Transverse colon (tissue), 4 donors: Measurements from ENCODE around the gene PRPF6. TPM values are rescaled to one million over a fixed set of nuclear protein-coding genes. Genes with fewer than 3 reads are reported as not detected.

Experiments used
- DNase-seq: peaks from one replicate; pipeline ENCODE4 v3.0.0-alpha.2; 2019
- H3K27ac ChIP-seq, 4 donors: fragments of 200-600 bp; sonication (generic); 2 replicates each; pipeline ENCODE4 v1.5.1; 2016 to 2018; ENCODE audit warnings: inconsistent platforms in 4 of 4
- H3K27me3 ChIP-seq: fragments of 200-600 bp; sonication (generic); 2 replicates; pipeline ENCODE4 v1.5.1; 2017; ENCODE audit warnings: inconsistent platforms
- H3K36me3 ChIP-seq, 4 donors: fragments of 200-600 bp; sonication (generic); 2 replicates each; pipeline ENCODE4 v1.5.1; 2017 to 2019; ENCODE audit warnings: inconsistent platforms in 4 of 4
- H3K4me1 ChIP-seq, 4 donors: fragments of 200-600 bp; sonication (generic); 2 replicates each; pipeline ENCODE4 v1.5.1; 2017 to 2020; ENCODE audit warnings: inconsistent platforms in 4 of 4
- H3K4me3 ChIP-seq, 4 donors: fragments of 200-600 bp; sonication (generic); 1 replicate in 1 of 4; 2 replicates in 3 of 4; pipeline versions ENCODE4 v1.5.1 to v1.6.1; 2017 to 2019; ENCODE audit warnings: inconsistent platforms in 4 of 4
- H3K9me3 ChIP-seq, 2 donors: fragments of 200-600 bp; sonication (generic); 2 replicates each; pipeline ENCODE4 v1.5.1; 2017 to 2019; ENCODE audit warnings: inconsistent platforms in 2 of 2
- EP300 ChIP-seq: sonication (generic); formaldehyde crosslinking; IDR thresholded peaks from one replicate; pipeline ENCODE4 v1.6.1; 2017; ENCODE audit warnings: antibody characterized with exemption, low read depth
- POLR2A ChIP-seq: fragments of 450-650 bp; IDR thresholded peaks from one replicate; pipeline ENCODE4 v1.6.1; 2016; ENCODE audit warnings: antibody characterized with exemption, mild to moderate bottlenecking, moderate library complexity
- POLR2AphosphoS5 ChIP-seq, 3 donors: sonication (generic); formaldehyde crosslinking; IDR thresholded peaks; one replicate each; pipeline ENCODE4 v1.6.1; 2016; ENCODE audit warnings: antibody characterized with exemption in 3 of 3
- WGBS, 2 donors: methylation state at CpG; one replicate each; pipeline ENCODE4 v1.1.5; 2018; ENCODE audit warnings: low coverage in 1 of 2; 5-methylcytosine and 5-hydroxymethylcytosine counted together
- in situ Hi-C, 4 donors: fragments of 200-750 bp; cut with MboI; loops; one replicate each; pipeline versions ENCODE4 v1.15.0 to v1.15.1; 2017; ENCODE audit warnings: low sequenced_read_pairs in 3 of 4, low pct_ligation_motif_present in 1 of 4, low pct_unique_long_range_greater_than_20kb in 1 of 4
- intact Hi-C: fragments of 100-400 bp; cut with DNase I; formaldehyde crosslinking; loops from one replicate; pipeline ENCODE4 v1.15.1; 2023; ENCODE audit warnings: low total_unique reads
- total RNA-seq, 4 donors: library from RNA; depleted of rRNA; stranded (reverse); fragments of >200 nt; gene quantifications; one replicate each; pipeline ENCODE4 v1.1.0, GENCODE V29; 2016
- TF ChIP-seq, protein P1 (sequence below), 5 experiments: fragments of 200-600 bp in 3 of 5; fragments of 450-650 bp in 2 of 5; sonication (generic) in 3 of 5; IDR thresholded peaks; 1 replicate in 2 of 5; 2 replicates in 3 of 5; pipeline ENCODE4 v1.5.1; 2016 to 2017; ENCODE audit warnings: antibody characterized with exemption in 5 of 5, inconsistent platforms in 3 of 5, mild to moderate bottlenecking in 2 of 5, moderate library complexity in 1 of 5

PRPF6 gene
- total RNA-seq, 4 donors from 2014 or later: 29.2 to 55.7 (median 51.8) TPM

- no peak overlapping the region for H3K27ac ChIP-seq
- no peaks in the 10 kb centered on the region for H3K9me3 ChIP-seq
- 92 to 94% methylated on average over 10 to 32 of the region's 37 CpGs for WGBS, 2 donors
- in situ Hi-C loops (no loop called here), intact Hi-C loops (no loop called here)
- H3K4me3 ChIP-seq: no peak overlapping the region
- DNase-seq: no peak
- H3K27me3 ChIP-seq: peaks cover 5% of the 10 kb centered on the region
- H3K4me1 ChIP-seq: peaks cover 3 to 9% (median 5%) of the 10 kb centered on the region in 4 donors
- TF ChIP-seq POLR2A: no peak
- TF ChIP-seq, protein P1, sequence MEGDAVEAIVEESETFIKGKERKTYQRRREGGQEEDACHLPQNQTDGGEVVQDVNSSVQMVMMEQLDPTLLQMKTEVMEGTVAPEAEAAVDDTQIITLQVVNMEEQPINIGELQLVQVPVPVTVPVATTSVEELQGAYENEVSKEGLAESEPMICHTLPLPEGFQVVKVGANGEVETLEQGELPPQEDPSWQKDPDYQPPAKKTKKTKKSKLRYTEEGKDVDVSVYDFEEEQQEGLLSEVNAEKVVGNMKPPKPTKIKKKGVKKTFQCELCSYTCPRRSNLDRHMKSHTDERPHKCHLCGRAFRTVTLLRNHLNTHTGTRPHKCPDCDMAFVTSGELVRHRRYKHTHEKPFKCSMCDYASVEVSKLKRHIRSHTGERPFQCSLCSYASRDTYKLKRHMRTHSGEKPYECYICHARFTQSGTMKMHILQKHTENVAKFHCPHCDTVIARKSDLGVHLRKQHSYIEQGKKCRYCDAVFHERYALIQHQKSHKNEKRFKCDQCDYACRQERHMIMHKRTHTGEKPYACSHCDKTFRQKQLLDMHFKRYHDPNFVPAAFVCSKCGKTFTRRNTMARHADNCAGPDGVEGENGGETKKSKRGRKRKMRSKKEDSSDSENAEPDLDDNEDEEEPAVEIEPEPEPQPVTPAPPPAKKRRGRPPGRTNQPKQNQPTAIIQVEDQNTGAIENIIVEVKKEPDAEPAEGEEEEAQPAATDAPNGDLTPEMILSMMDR (IDR thresholded peaks at IDR 0.05): no peak
- TF ChIP-seq EP300: no peak
- TF ChIP-seq POLR2AphosphoS5 (IDR thresholded peaks at IDR 0.05): no peak
- H3K36me3 ChIP-seq: no peaks in the 10 kb centered on the region
These were observed 92.7 kb downstream of the PRPF6 start for GRCh38 chr20:64073476-64074183.

DNA sequence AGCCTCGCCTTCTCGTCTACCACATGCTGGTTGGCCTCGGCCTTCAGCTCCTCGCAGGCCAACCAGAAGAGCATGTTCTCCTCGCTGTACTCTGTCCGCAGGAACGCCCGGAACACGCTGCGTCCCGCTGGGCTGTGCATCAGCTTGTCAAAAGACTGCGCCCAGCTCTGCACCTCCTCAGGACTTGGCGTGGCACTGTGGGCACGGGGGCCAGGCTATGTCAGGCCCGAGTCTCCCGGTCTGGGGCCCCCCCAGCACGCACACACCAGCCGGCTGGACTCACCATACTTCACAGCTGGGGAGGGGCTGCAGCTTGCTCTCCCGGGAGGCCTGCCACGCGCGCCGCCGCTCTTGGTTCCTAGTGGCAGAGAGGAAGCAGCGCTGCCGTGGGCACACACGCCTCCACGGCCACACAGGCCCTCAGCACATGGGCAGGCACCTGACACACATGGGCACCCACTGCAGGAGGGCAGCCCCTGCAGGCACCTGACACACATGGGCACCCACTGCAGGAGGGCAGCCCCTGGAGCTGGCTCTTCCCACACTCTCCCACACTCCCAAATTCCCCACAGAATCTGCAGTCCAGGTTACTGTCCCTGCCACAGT lies 93.4 kb downstream of the PRPF6 start:
- intact Hi-C loops: no loop called here
- no peak for TF ChIP-seq POLR2AphosphoS5 (IDR thresholded peaks at IDR 0.05)
- TF ChIP-seq, protein P1 (IDR thresholded peaks at IDR 0.05): no peak
- TF ChIP-seq POLR2A: no peak
- TF ChIP-seq EP300: no peak
- WGBS, 2 donors: 80 to 85% methylated on average over 2 to 28 of the region's 28 CpGs
- in situ Hi-C loops: no loop called here
- Histone ChIP-seq H3K4me1 (peaks cover 9 to 16% (median 12%) of the 10 kb centered on the region in 4 donors), H3K27ac (no peak overlapping the region), H3K9me3 (no peaks in the 10 kb centered on the region), H3K4me3 (no peak overlapping the region), H3K36me3 (no peaks in the 10 kb centered on the region), H3K27me3 (peaks cover 10% of the 10 kb centered on the region)
- DNase-seq: no peak

DNA sequence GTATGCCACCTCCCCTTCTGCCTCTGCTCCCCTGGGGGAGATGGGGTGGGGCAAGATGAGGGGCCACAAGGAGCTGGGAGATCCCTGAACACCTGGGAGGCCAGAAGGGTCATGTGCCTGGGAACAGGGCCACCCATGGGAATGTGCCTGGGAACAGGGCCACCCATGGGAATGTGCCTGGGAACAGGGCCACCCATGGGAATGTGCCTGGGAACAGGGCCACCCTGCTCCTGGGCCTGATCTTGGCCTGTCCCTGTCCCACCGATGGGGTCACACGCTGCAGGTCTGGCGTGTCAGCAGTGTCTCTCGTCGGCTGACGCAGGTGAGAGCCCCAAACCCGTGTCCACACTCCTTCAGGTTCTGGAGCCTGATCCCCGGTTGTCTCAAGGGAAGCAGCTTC lies 94.0 kb downstream of the PRPF6 start:
- Histone ChIP-seq H3K4me3 (no peak overlapping the region), H3K4me1 (peaks cover 9 to 19% (median 15%) of the 10 kb centered on the region in 4 donors), H3K36me3 (no peaks in the 10 kb centered on the region), H3K9me3 (no peaks in the 10 kb centered on the region), H3K27ac (no peak overlapping the region), H3K27me3 (peaks cover 13% of the 10 kb centered on the region)
- intact Hi-C loops: no loop called here
- in situ Hi-C loops: no loop called here
- DNase-seq: no peak
- WGBS, 2 donors: 83% methylated on average over 7 of the region's 8 CpGs; no CpG with 5 or more reads in 1 of the 2 donors
- TF ChIP-seq POLR2AphosphoS5 (IDR thresholded peaks at IDR 0.05) (no peak), EP300 (no peak), POLR2A (no peak)
- TF ChIP-seq, protein P1 (IDR thresholded peaks at IDR 0.05): no peak

GRCh38 chr20:64075556-64075955 lies 94.6 kb downstream of the PRPF6 start:
- Histone ChIP-seq H3K4me1 (peaks cover 9 to 19% (median 15%) of the 10 kb centered on the region in 4 donors), H3K4me3 (no peak overlapping the region), H3K27me3 (peaks cover 13% of the 10 kb centered on the region), H3K9me3 (no peaks in the 10 kb centered on the region), H3K27ac (no peak overlapping the region), H3K36me3 (no peaks in the 10 kb centered on the region)
- DNase-seq: no peak
- intact Hi-C loops (no loop called here), in situ Hi-C loops (no loop called here)
- 88% methylated on average over 12 of the region's 12 CpGs; no CpG with 5 or more reads in 1 of the 2 donors for whole genome bisulfite sequencing, 2 donors
- TF ChIP-seq, protein P1 (IDR thresholded peaks at IDR 0.05): no peak
- TF ChIP-seq POLR2A (no peak), EP300 (no peak), POLR2AphosphoS5 (IDR thresholded peaks at IDR 0.05) (no peak)
